ENCODE measurements around the gene FAM107B. TPM values are rescaled to one million over a fixed set of nuclear protein-coding genes. Genes with fewer than 3 reads are reported as not detected.

The FAM107B gene
- total and polyA plus RNA-seq, 2 of the 4 experiments (the other 2 are of a cell fraction), result 26.4 to 27.1 TPM

DNA sequence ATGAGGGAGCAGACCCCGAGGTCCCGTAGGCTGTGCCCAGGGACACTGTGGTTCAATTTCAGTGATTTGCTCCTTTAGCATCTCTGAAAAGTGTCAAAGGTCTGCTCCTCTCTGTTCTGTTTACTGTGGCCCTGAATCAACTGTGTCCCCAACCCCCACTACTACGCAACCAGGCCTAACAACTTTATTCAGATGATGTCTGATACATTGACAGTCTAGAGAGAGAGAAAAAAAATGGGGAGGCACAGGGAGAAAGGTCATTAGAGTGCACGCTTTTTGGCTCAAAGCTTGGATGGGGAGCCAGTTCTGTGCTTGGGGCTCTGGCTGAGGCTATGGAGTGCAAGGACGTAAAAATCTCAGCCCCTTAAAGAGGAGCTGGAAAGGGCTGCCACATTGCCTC lies 77.9 kb downstream of the FAM107B start:
- no peak overlapping the region for H2BK120ac ChIP-seq (ENCODE audit: low read depth, low read length)
- no peak overlapping the region for H3K56ac ChIP-seq (ENCODE audit: extremely low read depth, insufficient read depth, low read length)
- no peak overlapping the region for H2AFZ ChIP-seq (replicated peaks; ENCODE audit: low read length, poor library complexity)
- ChIA-PET POLR2A (ENCODE audit: unreplicated experiment) (no interaction called here), CTCF (interaction anchor here (1.0 kb wide), 1 partner anchor 10 kb away, joined by 3 read pairs; no protein-coding TSS in a partner anchor)
- ATAC-seq (ENCODE audit: low read depth) (no peak), DNase-seq (no peak)
- H4K20me1 ChIP-seq (ENCODE audit: insufficient read depth, low read length), result no peaks in the 10 kb centered on the region
- no peaks in the 10 kb centered on the region for H3K27me3 ChIP-seq (ENCODE audit: control insufficient read depth, insufficient read depth, low read length)
- H2BK5ac ChIP-seq (ENCODE audit: low read depth, low read length, poor library complexity, severe bottlenecking), result no peak overlapping the region
- no peak overlapping the region for H2AK9ac ChIP-seq (replicated peaks; ENCODE audit: low read depth, low read length, poor library complexity)
- H3K4me3 ChIP-seq (ENCODE audit: insufficient read depth, low read depth, low read length), result no peak overlapping the region
- no peak overlapping the region for H4K5ac ChIP-seq (ENCODE audit: low read depth, low read length)
- in situ Hi-C loops (cut with MboI; ENCODE audit: low sequenced_read_pairs) (no loop called here), intact Hi-C loops (cut with micrococcal nuclease) (no loop called here), dilution Hi-C loops (cut with HindIII; ENCODE audit: low sequenced_read_pairs, unreplicated experiment) (no loop called here)
- WGBS, 2 experiments (ENCODE audit: extremely low coverage in 2 of 2, insufficient read length in 1 of 2), result 47% methylated on average over 2 of the region's 5 CpGs; no CpG with 5 or more reads in 1 of the 2 experiments
- H3K9me1 ChIP-seq (ENCODE audit: insufficient read depth, low read length), result no peaks in the 10 kb centered on the region
- H3K18ac ChIP-seq (ENCODE audit: low read depth, low read length), result no peak overlapping the region; the same call in 1 of the 2 replicates
- no peak overlapping the region for H3K23ac ChIP-seq (ENCODE audit: low read depth, low read length)
- H3K4ac ChIP-seq (ENCODE audit: low read depth, low read length), result no peak overlapping the region
- H3K27ac ChIP-seq (ENCODE audit: insufficient read depth, low read length), result no peak overlapping the region
- no TSS peak for BruUV-seq (replicated peaks)
- H3K36me3 ChIP-seq (ENCODE audit: control insufficient read depth, insufficient read depth, low read length), result no peaks in the 10 kb centered on the region
- no peak overlapping the region for H3K9ac ChIP-seq (ENCODE audit: low read depth, low read length)
- no peak overlapping the region for H4K91ac ChIP-seq (ENCODE audit: insufficient read depth, low read depth, low read length)
- no peak overlapping the region for H2BK15ac ChIP-seq (ENCODE audit: low read depth, low read length)
- no peak overlapping the region for H2BK20ac ChIP-seq (ENCODE audit: low read depth, low read length)
- H3K9me3 ChIP-seq (ENCODE audit: control insufficient read depth, insufficient read depth, low read length), result no peaks in the 10 kb centered on the region
- no peak overlapping the region for H3K4me2 ChIP-seq (ENCODE audit: low read depth, low read length)
- H3K79me1 ChIP-seq (ENCODE audit: low read depth in 1 of 2, low read length in 2 of 2), result no peaks in the 10 kb centered on the region
- no peak overlapping the region for H3K14ac ChIP-seq (replicated peaks; ENCODE audit: low read depth, low read length)
- TF ChIP-seq FOS (IDR thresholded peaks at IDR 0.05; ENCODE audit: low read depth, low read length) (no peak), MAZ (IDR thresholded peaks at IDR 0.05; ENCODE audit: borderline replicate concordance, low read depth, low read length) (no peak), MAFK (IDR thresholded peaks at IDR 0.05; ENCODE audit: low read depth, low read length) (no peak), SMC3 (IDR thresholded peaks at IDR 0.05; ENCODE audit: low read depth, low read length) (no peak), RAD21 (IDR thresholded peaks at IDR 0.05; ENCODE audit: low read length) (no peak), NFE2L2 (IDR thresholded peaks at IDR 0.05; ENCODE audit: low read depth, low read length) (no peak), MXI1 (IDR thresholded peaks at IDR 0.05; ENCODE audit: borderline replicate concordance, low read depth, low read length) (no peak), RFX5 (IDR thresholded peaks at IDR 0.05; ENCODE audit: low read depth, low read length) (no peak), CHD1 (IDR thresholded peaks at IDR 0.05; ENCODE audit: low read depth, low read length) (no peak)
- TF ChIP-seq, protein P1, sequence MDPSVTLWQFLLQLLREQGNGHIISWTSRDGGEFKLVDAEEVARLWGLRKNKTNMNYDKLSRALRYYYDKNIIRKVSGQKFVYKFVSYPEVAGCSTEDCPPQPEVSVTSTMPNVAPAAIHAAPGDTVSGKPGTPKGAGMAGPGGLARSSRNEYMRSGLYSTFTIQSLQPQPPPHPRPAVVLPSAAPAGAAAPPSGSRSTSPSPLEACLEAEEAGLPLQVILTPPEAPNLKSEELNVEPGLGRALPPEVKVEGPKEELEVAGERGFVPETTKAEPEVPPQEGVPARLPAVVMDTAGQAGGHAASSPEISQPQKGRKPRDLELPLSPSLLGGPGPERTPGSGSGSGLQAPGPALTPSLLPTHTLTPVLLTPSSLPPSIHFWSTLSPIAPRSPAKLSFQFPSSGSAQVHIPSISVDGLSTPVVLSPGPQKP (IDR thresholded peaks at IDR 0.05; ENCODE audit: borderline replicate concordance, low read depth, low read length), result no peak
- TF ChIP-seq, protein P2, sequence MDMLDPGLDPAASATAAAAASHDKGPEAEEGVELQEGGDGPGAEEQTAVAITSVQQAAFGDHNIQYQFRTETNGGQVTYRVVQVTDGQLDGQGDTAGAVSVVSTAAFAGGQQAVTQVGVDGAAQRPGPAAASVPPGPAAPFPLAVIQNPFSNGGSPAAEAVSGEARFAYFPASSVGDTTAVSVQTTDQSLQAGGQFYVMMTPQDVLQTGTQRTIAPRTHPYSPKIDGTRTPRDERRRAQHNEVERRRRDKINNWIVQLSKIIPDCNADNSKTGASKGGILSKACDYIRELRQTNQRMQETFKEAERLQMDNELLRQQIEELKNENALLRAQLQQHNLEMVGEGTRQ (IDR thresholded peaks at IDR 0.05; ENCODE audit: low read depth, low read length), result no peak
- TF ChIP-seq, protein P3, sequence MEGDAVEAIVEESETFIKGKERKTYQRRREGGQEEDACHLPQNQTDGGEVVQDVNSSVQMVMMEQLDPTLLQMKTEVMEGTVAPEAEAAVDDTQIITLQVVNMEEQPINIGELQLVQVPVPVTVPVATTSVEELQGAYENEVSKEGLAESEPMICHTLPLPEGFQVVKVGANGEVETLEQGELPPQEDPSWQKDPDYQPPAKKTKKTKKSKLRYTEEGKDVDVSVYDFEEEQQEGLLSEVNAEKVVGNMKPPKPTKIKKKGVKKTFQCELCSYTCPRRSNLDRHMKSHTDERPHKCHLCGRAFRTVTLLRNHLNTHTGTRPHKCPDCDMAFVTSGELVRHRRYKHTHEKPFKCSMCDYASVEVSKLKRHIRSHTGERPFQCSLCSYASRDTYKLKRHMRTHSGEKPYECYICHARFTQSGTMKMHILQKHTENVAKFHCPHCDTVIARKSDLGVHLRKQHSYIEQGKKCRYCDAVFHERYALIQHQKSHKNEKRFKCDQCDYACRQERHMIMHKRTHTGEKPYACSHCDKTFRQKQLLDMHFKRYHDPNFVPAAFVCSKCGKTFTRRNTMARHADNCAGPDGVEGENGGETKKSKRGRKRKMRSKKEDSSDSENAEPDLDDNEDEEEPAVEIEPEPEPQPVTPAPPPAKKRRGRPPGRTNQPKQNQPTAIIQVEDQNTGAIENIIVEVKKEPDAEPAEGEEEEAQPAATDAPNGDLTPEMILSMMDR (conservative IDR thresholded peaks at IDR 0.05; ENCODE audit: low read depth, low read length), result no peak
- no peak overlapping the region for H2AK5ac ChIP-seq (ENCODE audit: low read depth, low read length)
- peaks cover 4% of the 10 kb centered on the region; the same call in 1 of the 2 replicates for H3K4me1 ChIP-seq (ENCODE audit: control insufficient read depth, insufficient read depth, low read length)
- H4K8ac ChIP-seq (ENCODE audit: low read depth in 2 of 2, low read length in 2 of 2), result no peak overlapping the region

Measured in IMR-90 (cell line).